ENCODE measurements around the gene EVI5L. TPM values are rescaled to one million over a fixed set of nuclear protein-coding genes. Genes with fewer than 3 reads are reported as not detected.
"Not testable (repeated sequence)": the region's sequence is repeated elsewhere in the genome, so short reads cannot be mapped to it uniquely, and the experiment has no call there.

The EVI5L gene
- total and polyA plus RNA-seq, 4 experiments from 2014 or later = 1.1 to 14.1 (median 7.4) TPM

DNA sequence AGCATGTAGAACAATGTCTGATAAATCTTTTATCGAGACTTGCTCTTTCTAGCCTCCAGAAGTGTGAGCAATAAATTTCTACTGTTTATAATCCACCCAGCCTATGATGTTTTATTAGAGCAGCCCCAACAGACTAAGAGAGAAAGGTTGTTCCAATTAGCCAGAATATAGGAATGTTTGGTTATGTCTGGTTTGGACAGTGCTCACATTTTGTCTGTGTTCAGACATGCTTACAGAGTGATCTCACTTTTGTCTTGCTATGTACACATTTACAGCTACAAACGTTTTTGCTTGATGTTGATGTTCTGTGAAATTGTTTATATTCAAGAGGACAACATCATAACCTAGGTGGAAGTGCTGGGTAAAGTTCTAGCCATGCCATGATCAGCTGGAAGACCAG, 18.0 kb upstream of the EVI5L start:
- intact Hi-C loops (cut with micrococcal nuclease) = no loop called here
- POLR2A ChIA-PET (ENCODE audit: partially characterized antibody) = no interaction called here
- CTCF ChIA-PET (ENCODE audit: partially characterized antibody) = interaction anchor here (0.9 to 1.8 kb wide), 3 partner anchors 10 to 244 kb away, joined by 3 to 6 read pairs (median 3); partner anchors contain the start of gene TRAPPC5

GRCh38 chr19:7815325-7815724, 14.7 kb upstream of the EVI5L start:
- H3K36me3 Mint-ChIP-seq = peaks cover 7 to 13% of the 10 kb centered on the region in 2 donors
- peak overlapping the region; percentile 18 for H3K27ac ChIP-seq (ENCODE audit: low read depth, low read length)

More for the DNA sequence above, 18.0 kb upstream of the EVI5L start:
- no peak overlapping the region for H3K27ac ChIP-seq (ENCODE audit: low read depth, low read length)
- H3K4me1 ChIP-seq (ENCODE audit: insufficient read depth, low read length) = peaks cover 30% of the 10 kb centered on the region
- Mint-ChIP-seq H3K4me1 (peaks cover 11 to 30% (median 22%) of the 10 kb centered on the region in 4 donors), H3K9me3 (peaks cover 0 to 41% (median 18%) of the 10 kb centered on the region in 8 donors), H3K36me3 (peaks cover 6 to 7% of the 10 kb centered on the region in 2 donors), H3K27me3 (no peaks in the 10 kb centered on the region), H3K4me3 (no peak overlapping the region), H3K27ac (no peak overlapping the region)
- no peak overlapping the region for H3K4me3 ChIP-seq (ENCODE audit: low read length in 2 of 2)
- H3K27me3 ChIP-seq (ENCODE audit: insufficient read depth, low read length) = no peaks in the 10 kb centered on the region
- no peak for DNase-seq
- no peaks in the 10 kb centered on the region for H3K9me3 ChIP-seq (ENCODE audit: control insufficient read depth in 1 of 2, low read length in 2 of 2)
- no peaks in the 10 kb centered on the region for H3K36me3 ChIP-seq (ENCODE audit: insufficient read depth, low read length)

DNA sequence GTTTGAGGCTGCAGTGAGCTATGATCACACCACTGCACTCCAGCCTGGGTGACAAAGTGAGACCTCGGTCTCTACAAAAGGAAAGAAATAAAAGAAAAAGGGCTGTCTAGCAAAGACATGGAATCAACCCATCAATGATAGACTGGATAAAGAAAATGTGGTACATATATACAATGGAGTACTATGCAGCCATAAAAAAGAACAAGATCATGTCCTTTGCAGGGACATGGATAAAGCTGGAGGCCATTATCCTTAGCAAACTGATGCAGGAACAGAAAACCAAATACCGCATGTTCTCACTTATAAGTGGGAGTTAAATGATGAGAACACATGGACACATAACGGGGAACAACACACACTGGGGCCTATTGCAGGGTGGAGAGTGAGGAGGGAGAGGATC, 14.0 kb upstream of the EVI5L start:
- intact Hi-C loops (cut with micrococcal nuclease); POLR2A ChIA-PET (ENCODE audit: partially characterized antibody); H3K27ac Mint-ChIP-seq; DNase-seq; H3K27me3 Mint-ChIP-seq; H3K9me3 ChIP-seq (ENCODE audit: control insufficient read depth in 1 of 2, low read length in 2 of 2); H3K4me3 ChIP-seq (ENCODE audit: low read length in 2 of 2); H3K36me3 ChIP-seq (ENCODE audit: insufficient read depth, low read length); H3K27me3 ChIP-seq (ENCODE audit: insufficient read depth, low read length); H3K27ac ChIP-seq (ENCODE audit: low read depth, low read length); CTCF ChIA-PET (ENCODE audit: partially characterized antibody); H3K36me3 Mint-ChIP-seq: not testable (repeated sequence)
- peak overlapping the region in 4 of 8 donors; percentile 2 to 87 (median 76) for H3K4me3 Mint-ChIP-seq
- peaks cover 5 to 24% (median 15%) of the 10 kb centered on the region in 4 donors for H3K4me1 Mint-ChIP-seq
- H3K4me1 ChIP-seq (ENCODE audit: insufficient read depth, low read length) = peaks cover 18% of the 10 kb centered on the region
- H3K9me3 Mint-ChIP-seq = peaks cover 0 to 40% (median 19%) of the 10 kb centered on the region in 8 donors

More at GRCh38 chr19:7815325-7815724, 14.7 kb upstream of the EVI5L start:
- peaks cover 5 to 24% (median 15%) of the 10 kb centered on the region in 4 donors for H3K4me1 Mint-ChIP-seq
- Histone ChIP-seq H3K9me3 (ENCODE audit: control insufficient read depth in 1 of 2, low read length in 2 of 2) (no peaks in the 10 kb centered on the region), H3K27me3 (ENCODE audit: insufficient read depth, low read length) (no peaks in the 10 kb centered on the region), H3K4me3 (ENCODE audit: low read length in 2 of 2) (no peak overlapping the region), H3K36me3 (ENCODE audit: insufficient read depth, low read length) (no peaks in the 10 kb centered on the region), H3K4me1 (ENCODE audit: insufficient read depth, low read length) (peaks cover 18% of the 10 kb centered on the region)
- peaks cover 3 to 9% of the 10 kb centered on the region in 2 donors for H3K27me3 Mint-ChIP-seq
- peaks cover 0 to 47% (median 25%) of the 10 kb centered on the region in 8 donors for H3K9me3 Mint-ChIP-seq
- POLR2A ChIA-PET (ENCODE audit: partially characterized antibody) = interaction anchor here (0.8 kb wide), 1 partner anchor 141 kb away, joined by 3 read pairs; no protein-coding TSS in a partner anchor
- H3K4me3 Mint-ChIP-seq = peak overlapping the region; percentile 51 to 87 (median 74)
- peak in 2 of 5 donors; percentile 19 to 30 for DNase-seq
- CTCF ChIA-PET (ENCODE audit: partially characterized antibody) = interaction anchor here (1.2 kb wide), 1 partner anchor 134 kb away, joined by 4 read pairs; the partner anchor contains the start of gene TRAPPC5
- intact Hi-C loops (cut with micrococcal nuclease) = no loop called here
- peak overlapping the region; percentile 30 to 90 (median 65) for H3K27ac Mint-ChIP-seq

DNA sequence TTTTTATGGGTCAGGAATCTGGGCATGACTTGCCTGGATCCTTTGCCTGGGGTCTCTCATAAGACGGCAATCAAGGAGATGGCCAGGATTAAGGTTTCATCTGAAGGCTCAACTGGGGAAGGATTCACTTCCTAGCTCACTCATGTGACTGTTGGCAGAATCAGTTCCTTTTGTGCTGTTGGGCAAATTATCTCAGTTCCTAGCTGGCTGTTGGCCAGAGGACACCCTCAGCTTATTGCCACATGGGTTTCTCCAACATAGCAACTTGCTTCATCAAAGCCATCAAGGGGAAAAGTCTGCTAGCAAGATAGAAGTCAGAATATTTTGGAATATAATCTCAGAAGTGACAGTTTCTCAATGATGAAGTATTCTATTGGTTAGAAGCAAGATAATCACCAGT, 12.2 kb upstream of the EVI5L start:
- intact Hi-C loops (cut with micrococcal nuclease) = no loop called here
- Mint-ChIP-seq H3K4me3 (no peak overlapping the region), H3K36me3 (peaks cover 0 to 7% of the 10 kb centered on the region in 2 donors), H3K27me3 (peaks cover 9 to 12% of the 10 kb centered on the region in 2 donors), H3K27ac (no peak overlapping the region), H3K9me3 (peaks cover 0 to 26% (median 6%) of the 10 kb centered on the region in 8 donors), H3K4me1 (peaks cover 5 to 24% (median 15%) of the 10 kb centered on the region in 4 donors)
- ChIA-PET CTCF (ENCODE audit: partially characterized antibody) (interaction anchor here (0.8 to 2.8 kb wide), 3 partner anchors 11 to 137 kb away, joined by 3 to 9 read pairs (median 3); partner anchors contain the start of gene TRAPPC5), POLR2A (ENCODE audit: partially characterized antibody) (interaction anchor here (0.7 kb wide), 1 partner anchor 10 kb away, joined by 3 read pairs; no protein-coding TSS in a partner anchor)
- no peak for DNase-seq
- Histone ChIP-seq H3K4me1 (ENCODE audit: insufficient read depth, low read length) (peaks cover 18% of the 10 kb centered on the region), H3K27ac (ENCODE audit: low read depth, low read length) (no peak overlapping the region), H3K9me3 (ENCODE audit: control insufficient read depth in 1 of 2, low read length in 2 of 2) (no peaks in the 10 kb centered on the region), H3K36me3 (ENCODE audit: insufficient read depth, low read length) (no peaks in the 10 kb centered on the region), H3K4me3 (ENCODE audit: low read length in 2 of 2) (no peak overlapping the region), H3K27me3 (ENCODE audit: insufficient read depth, low read length) (no peaks in the 10 kb centered on the region)

DNA sequence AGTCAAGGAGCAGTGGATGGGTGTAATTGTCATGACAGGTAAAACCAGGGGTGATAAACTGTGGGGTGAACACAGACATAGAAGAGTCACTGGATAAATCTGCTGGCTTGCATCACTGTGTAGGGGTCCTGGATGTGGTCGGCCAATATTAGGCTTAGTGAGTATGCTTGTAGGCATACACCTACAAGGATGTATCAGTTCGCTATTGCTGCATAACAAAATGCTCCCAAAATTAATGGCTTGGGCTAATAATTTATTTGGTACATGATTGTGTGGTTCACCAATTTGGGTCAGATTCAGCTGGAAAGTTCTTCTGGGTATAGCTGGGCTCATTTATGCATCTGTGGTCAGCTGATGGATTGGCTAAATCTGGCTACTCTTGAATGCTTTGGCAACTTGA, 11.2 kb upstream of the EVI5L start:
- POLR2A ChIA-PET (ENCODE audit: partially characterized antibody) = interaction anchor here (1.9 kb wide), 1 partner anchor 138 kb away, joined by 4 read pairs; the partner anchor contains the start of gene TRAPPC5
- H3K9me3 ChIP-seq (ENCODE audit: control insufficient read depth in 1 of 2, low read length in 2 of 2) = no peaks in the 10 kb centered on the region
- Mint-ChIP-seq H3K27ac (no peak overlapping the region), H3K27me3 (peaks cover 12 to 13% of the 10 kb centered on the region in 2 donors), H3K4me1 (peaks cover 5 to 24% (median 15%) of the 10 kb centered on the region in 4 donors), H3K36me3 (peaks cover 0 to 7% of the 10 kb centered on the region in 2 donors), H3K9me3 (peaks cover 0 to 24% (median 6%) of the 10 kb centered on the region in 8 donors), H3K4me3 (no peak overlapping the region)
- CTCF ChIA-PET (ENCODE audit: partially characterized antibody) = interaction anchor here (1.4 to 2.8 kb wide), 3 partner anchors 10 to 251 kb away, joined by 4 to 9 read pairs (median 6); no protein-coding TSS in a partner anchor
- H3K4me1 ChIP-seq (ENCODE audit: insufficient read depth, low read length) = peaks cover 18% of the 10 kb centered on the region
- intact Hi-C loops (cut with micrococcal nuclease) = no loop called here
- H3K4me3 ChIP-seq (ENCODE audit: low read length in 2 of 2) = no peak overlapping the region
- H3K27me3 ChIP-seq (ENCODE audit: insufficient read depth, low read length) = no peaks in the 10 kb centered on the region
- no peak overlapping the region for H3K27ac ChIP-seq (ENCODE audit: low read depth, low read length)
- no peak for DNase-seq
- no peaks in the 10 kb centered on the region for H3K36me3 ChIP-seq (ENCODE audit: insufficient read depth, low read length)

DNA sequence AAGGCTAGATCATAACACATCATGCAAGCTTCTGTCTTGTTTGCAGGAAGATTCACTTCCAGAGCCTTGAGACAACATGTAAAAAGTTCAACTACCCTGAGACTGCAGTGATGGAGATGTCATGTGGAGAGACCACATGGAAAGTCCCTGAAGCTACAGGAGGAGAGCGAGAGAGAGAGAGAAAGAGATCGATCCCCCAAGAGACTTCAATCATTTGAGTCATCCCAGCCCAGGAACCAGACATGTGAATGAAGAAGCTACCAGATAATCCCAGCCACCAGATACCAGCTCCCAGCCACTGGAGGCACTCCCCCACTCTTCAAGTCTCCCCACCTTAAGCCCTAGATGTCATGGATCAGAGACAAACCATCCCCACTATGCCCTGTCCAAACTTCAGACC, 10.7 kb upstream of the EVI5L start:
- H3K4me3 ChIP-seq (ENCODE audit: low read length in 2 of 2) = no peak overlapping the region
- CTCF ChIA-PET (ENCODE audit: partially characterized antibody) = interaction anchor here (1.4 to 2.8 kb wide), 3 partner anchors 9 to 251 kb away, joined by 4 to 9 read pairs (median 6); no protein-coding TSS in a partner anchor
- Mint-ChIP-seq H3K9me3 (peaks cover 0 to 24% (median 6%) of the 10 kb centered on the region in 8 donors), H3K36me3 (peaks cover 0 to 7% of the 10 kb centered on the region in 2 donors), H3K4me3 (no peak overlapping the region), H3K27ac (peak overlapping the region in 1 of 7 donors; percentile 50), H3K27me3 (peaks cover 14 to 15% of the 10 kb centered on the region in 2 donors), H3K4me1 (peaks cover 5 to 21% (median 13%) of the 10 kb centered on the region in 4 donors)
- POLR2A ChIA-PET (ENCODE audit: partially characterized antibody) = interaction anchor here (1.9 kb wide), 1 partner anchor 138 kb away, joined by 4 read pairs; the partner anchor contains the start of gene TRAPPC5
- peaks cover 15% of the 10 kb centered on the region for H3K4me1 ChIP-seq (ENCODE audit: insufficient read depth, low read length)
- DNase-seq = no peak
- no peaks in the 10 kb centered on the region for H3K36me3 ChIP-seq (ENCODE audit: insufficient read depth, low read length)
- no peaks in the 10 kb centered on the region for H3K27me3 ChIP-seq (ENCODE audit: insufficient read depth, low read length)
- no peak overlapping the region for H3K27ac ChIP-seq (ENCODE audit: low read depth, low read length)
- intact Hi-C loops (cut with micrococcal nuclease) = no loop called here
- no peaks in the 10 kb centered on the region for H3K9me3 ChIP-seq (ENCODE audit: control insufficient read depth in 1 of 2, low read length in 2 of 2)

- Histone ChIP-seq H3K36me3 (ENCODE audit: insufficient read depth, low read length) (no peaks in the 10 kb centered on the region), H3K9me3 (ENCODE audit: control insufficient read depth in 1 of 2, low read length in 2 of 2) (no peaks in the 10 kb centered on the region), H3K27me3 (ENCODE audit: insufficient read depth, low read length) (no peaks in the 10 kb centered on the region), H3K4me1 (ENCODE audit: insufficient read depth, low read length) (peaks cover 3% of the 10 kb centered on the region), H3K4me3 (ENCODE audit: low read length in 2 of 2) (no peak overlapping the region), H3K27ac (ENCODE audit: low read depth, low read length) (no peak overlapping the region)
- H3K36me3 Mint-ChIP-seq = peaks cover 0 to 7% of the 10 kb centered on the region in 2 donors
- intact Hi-C loops (cut with micrococcal nuclease) = no loop called here
- peaks cover 14 to 15% of the 10 kb centered on the region in 2 donors for H3K27me3 Mint-ChIP-seq
- no peak overlapping the region for H3K27ac Mint-ChIP-seq
- H3K4me1 Mint-ChIP-seq = peaks cover 0 to 8% (median 3%) of the 10 kb centered on the region in 4 donors
- DNase-seq = no peak
- H3K4me3 Mint-ChIP-seq = no peak overlapping the region
- CTCF ChIA-PET (ENCODE audit: partially characterized antibody) = interaction anchor here (1.1 to 2.3 kb wide), 3 partner anchors 8 to 21 kb away, joined by 3 to 6 read pairs (median 6); no protein-coding TSS in a partner anchor
- POLR2A ChIA-PET (ENCODE audit: partially characterized antibody) = interaction anchor here (1.9 kb wide), 1 partner anchor 139 kb away, joined by 4 read pairs; the partner anchor contains the start of gene TRAPPC5
- H3K9me3 Mint-ChIP-seq = peaks cover 0 to 21% (median 6%) of the 10 kb centered on the region in 8 donors
Measured at GRCh38 chr19:7820588-7820987, 9.4 kb upstream of the EVI5L start.
